Bronchial epithelial cell (primary cell): Measurements from ENCODE around the gene DEPDC5. TPM values are rescaled to one million over a fixed set of nuclear protein-coding genes. Genes with fewer than 3 reads are reported as not detected.

ENCODE experiments used
- DNase-seq: peaks from one replicate; pipeline ENCODE4 v3.0.0-alpha.2; 2010; ENCODE audit warnings: low read depth
- FAIRE-seq: peaks from 2 replicates; lab custom pipeline; 2011; peaks lifted over from hg19 to GRCh38; lab: Jason Lieb, UNC
- H3K27me3 ChIP-seq: 2 replicates; pipeline ENCODE4 v1.5.1; 2011; ENCODE audit warnings: low read length; ENCODE audit not compliant: control insufficient read depth, insufficient read depth
- H3K36me3 ChIP-seq: 2 replicates; pipeline ENCODE4 v1.5.1; 2011; ENCODE audit warnings: low read length; ENCODE audit not compliant: control insufficient read depth, insufficient read depth
- H3K4me3 ChIP-seq: 2 replicates; pipeline ENCODE4 v1.5.1; 2011; ENCODE audit warnings: mild to moderate bottlenecking, low read depth, low read length, control low read depth
- total RNA-seq: library from RNA; depleted of rRNA; stranded (reverse); fragments of >200 nt; gene quantifications from 2 replicates; pipeline ENCODE4 v1.2.1, GENCODE V29; 2014
- TF ChIP-seq, protein P1 (sequence below): IDR thresholded peaks from 2 replicates; pipeline ENCODE4 v1.5.1; 2011; ENCODE audit warnings: mild to moderate bottlenecking, moderate library complexity, low read length, control low read depth, inconsistent platforms; ENCODE audit not compliant: insufficient read depth, severe bottlenecking

DEPDC5 gene
- total RNA-seq, 1 donor from 2014 or later, result 6.8 TPM

DNA sequence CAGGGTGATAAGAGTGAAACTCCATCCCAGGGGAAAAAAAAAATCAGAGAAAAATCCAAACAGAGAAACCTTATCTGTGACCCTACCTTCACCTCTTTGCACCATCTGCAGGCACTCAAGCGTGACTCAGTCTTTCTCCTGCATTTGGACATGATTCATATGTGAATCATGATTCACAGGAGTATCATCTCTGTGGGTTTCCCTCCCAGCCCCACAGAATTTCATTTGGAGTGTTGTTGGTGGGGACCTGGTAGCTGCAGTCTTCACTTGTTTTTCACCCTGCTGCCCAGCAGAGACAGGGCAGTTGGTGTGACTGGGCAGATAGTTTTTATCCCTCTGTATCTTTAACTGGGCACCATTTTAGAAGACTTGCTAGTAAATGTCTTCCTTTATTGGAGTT, 75.7 kb downstream of the DEPDC5 start:
- DNase-seq (peak; percentile 96), FAIRE-seq (peak; percentile 23)
- TF ChIP-seq, protein P1, sequence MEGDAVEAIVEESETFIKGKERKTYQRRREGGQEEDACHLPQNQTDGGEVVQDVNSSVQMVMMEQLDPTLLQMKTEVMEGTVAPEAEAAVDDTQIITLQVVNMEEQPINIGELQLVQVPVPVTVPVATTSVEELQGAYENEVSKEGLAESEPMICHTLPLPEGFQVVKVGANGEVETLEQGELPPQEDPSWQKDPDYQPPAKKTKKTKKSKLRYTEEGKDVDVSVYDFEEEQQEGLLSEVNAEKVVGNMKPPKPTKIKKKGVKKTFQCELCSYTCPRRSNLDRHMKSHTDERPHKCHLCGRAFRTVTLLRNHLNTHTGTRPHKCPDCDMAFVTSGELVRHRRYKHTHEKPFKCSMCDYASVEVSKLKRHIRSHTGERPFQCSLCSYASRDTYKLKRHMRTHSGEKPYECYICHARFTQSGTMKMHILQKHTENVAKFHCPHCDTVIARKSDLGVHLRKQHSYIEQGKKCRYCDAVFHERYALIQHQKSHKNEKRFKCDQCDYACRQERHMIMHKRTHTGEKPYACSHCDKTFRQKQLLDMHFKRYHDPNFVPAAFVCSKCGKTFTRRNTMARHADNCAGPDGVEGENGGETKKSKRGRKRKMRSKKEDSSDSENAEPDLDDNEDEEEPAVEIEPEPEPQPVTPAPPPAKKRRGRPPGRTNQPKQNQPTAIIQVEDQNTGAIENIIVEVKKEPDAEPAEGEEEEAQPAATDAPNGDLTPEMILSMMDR, result no peak
- H3K4me3 ChIP-seq, result no peak overlapping the region
- peaks cover 7% of the 10 kb centered on the region for H3K36me3 ChIP-seq
- no peaks in the 10 kb centered on the region for H3K27me3 ChIP-seq

- peaks cover 7% of the 10 kb centered on the region for H3K36me3 ChIP-seq
Measured at GRCh38 chr22:31830721-31831070, 76.9 kb downstream of the DEPDC5 start.

GRCh38 chr22:31833930-31834329, 80.1 kb downstream of the DEPDC5 start:
- Histone ChIP-seq H3K36me3 (peaks cover 1% of the 10 kb centered on the region), H3K4me3 (no peak overlapping the region), H3K27me3 (no peaks in the 10 kb centered on the region)
- TF ChIP-seq, protein P1, result no peak
- no peak for FAIRE-seq
- DNase-seq, result no peak

More at GRCh38 chr22:31830721-31831070, 76.9 kb downstream of the DEPDC5 start:
- no peak overlapping the region for H3K4me3 ChIP-seq
- TF ChIP-seq, protein P1, result no peak
- no peaks in the 10 kb centered on the region for H3K27me3 ChIP-seq
- FAIRE-seq, result no peak
- peak; percentile 15 for DNase-seq

- DNase-seq (no peak), FAIRE-seq (no peak)
- H3K27me3 ChIP-seq, result no peaks in the 10 kb centered on the region
- TF ChIP-seq, protein P1, result no peak
- peaks cover 3% of the 10 kb centered on the region for H3K36me3 ChIP-seq
- no peak overlapping the region for H3K4me3 ChIP-seq
Measured at GRCh38 chr22:31836010-31836409, 82.2 kb downstream of the DEPDC5 start.

DNA sequence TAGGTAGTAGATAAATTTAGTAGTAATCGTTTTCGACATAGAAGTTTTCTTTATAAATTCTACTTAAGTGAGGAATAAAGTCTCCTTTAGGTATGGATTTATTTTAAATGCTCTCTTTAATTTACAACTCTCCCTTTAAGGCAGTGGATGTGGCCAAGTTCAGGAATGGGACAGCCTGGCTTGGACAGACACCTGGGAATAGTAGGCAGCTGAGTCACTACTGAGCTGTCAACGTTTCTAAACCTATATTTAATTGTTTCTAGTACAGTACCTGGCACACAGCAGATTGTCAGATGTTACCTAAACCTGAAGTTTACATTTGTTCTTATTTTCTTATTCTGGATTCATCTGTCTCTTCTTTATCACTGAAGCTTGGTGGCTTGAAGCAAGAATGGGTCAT, 85.1 kb downstream of the DEPDC5 start:
- DNase-seq (peak; percentile 68), FAIRE-seq (no peak)
- Histone ChIP-seq H3K27me3 (no peaks in the 10 kb centered on the region), H3K4me3 (no peak overlapping the region), H3K36me3 (peaks cover 5% of the 10 kb centered on the region)
- TF ChIP-seq, protein P1, result no peak

DNA sequence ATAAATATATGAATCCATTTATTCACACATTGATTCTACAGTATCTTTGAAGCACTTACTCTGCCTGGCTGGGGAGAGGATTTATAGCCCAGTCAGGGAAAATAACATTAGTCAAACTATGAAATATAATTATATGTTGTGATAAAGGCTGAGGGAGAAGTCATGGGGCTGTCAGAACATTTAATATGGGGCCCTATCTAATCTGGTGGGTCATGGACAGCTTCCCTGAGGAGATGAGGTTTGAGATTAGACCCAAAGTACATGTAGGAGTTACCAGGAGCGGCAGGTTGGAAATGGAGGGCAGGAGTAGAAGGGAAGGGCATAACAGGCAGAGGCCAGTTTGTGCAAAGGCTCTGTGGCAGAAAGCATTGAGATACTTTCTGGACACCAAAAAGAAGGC, 86.2 kb downstream of the DEPDC5 start:
- no peak for FAIRE-seq
- H3K27me3 ChIP-seq, result no peaks in the 10 kb centered on the region
- peaks cover 7% of the 10 kb centered on the region for H3K36me3 ChIP-seq
- no peak overlapping the region for H3K4me3 ChIP-seq
- TF ChIP-seq, protein P1, result no peak
- DNase-seq, result no peak
